Brain microvascular endothelial cell (primary cell): ENCODE results near the gene PSTPIP1.

ENCODE experiments used
- DNase-seq: peaks from one replicate; pipeline ENCODE4 v3.0.0-alpha.2; 2020
- H3K27ac ChIP-seq: fragments of 250-450 bp; sonication (Bioruptor Pico); 2 replicates; pipeline ENCODE4 v1.5.1; 2020; ENCODE audit warnings: mild to moderate bottlenecking, moderate library complexity
- H3K27me3 ChIP-seq: fragments of 250-450 bp; sonication (Bioruptor Pico); replicated peaks from 2 replicates; pipeline ENCODE4 v1.5.1; 2020; ENCODE audit warnings: mild to moderate bottlenecking
- H3K36me3 ChIP-seq: fragments of 250-450 bp; sonication (Bioruptor Pico); replicated peaks from 2 replicates; pipeline ENCODE4 v1.5.1; 2020; ENCODE audit warnings: mild to moderate bottlenecking
- H3K4me3 ChIP-seq: 2 replicates; pipeline ENCODE4 v1.5.1; 2011; ENCODE audit warnings: low read depth, mild to moderate bottlenecking, control low read depth, low read length, moderate library complexity
- CTCF ChIP-seq: IDR thresholded peaks from 2 replicates; pipeline ENCODE4 v1.5.1; 2011; ENCODE audit warnings: low read depth, mild to moderate bottlenecking, moderate library complexity, low read length, control low read depth, inconsistent platforms; ENCODE audit errors: missing control alignments
- in situ Hi-C: cut with HindIII; loops from 2 replicates; pipeline ENCODE4 v1.10.0; 2017; ENCODE audit warnings: low sequenced_read_pairs, low pct_ligation_motif_present

Gene PSTPIP1

GRCh38 chr15:77074350-77074749 lies 79.4 kb downstream of the PSTPIP1 start:
- in situ Hi-C loops = no loop called here
- Histone ChIP-seq H3K4me3 (no peak overlapping the region), H3K27me3 (no peaks in the 10 kb centered on the region), H3K27ac (no peak overlapping the region), H3K36me3 (no peaks in the 10 kb centered on the region)
- DNase-seq = no peak
- no peak for TF ChIP-seq CTCF

- in situ Hi-C loops = no loop called here
- H3K27me3 ChIP-seq = no peaks in the 10 kb centered on the region
Measured at GRCh38 chr15:77075528-77075927, 80.6 kb downstream of the PSTPIP1 start.

GRCh38 chr15:77076323-77076915 lies 81.5 kb downstream of the PSTPIP1 start:
- H3K4me3 ChIP-seq = no peak overlapping the region
- in situ Hi-C loops = no loop called here

More at GRCh38 chr15:77075528-77075927, 80.6 kb downstream of the PSTPIP1 start:
- DNase-seq = no peak
- H3K4me3 ChIP-seq = no peak overlapping the region
- no peak overlapping the region for H3K27ac ChIP-seq
- no peak for TF ChIP-seq CTCF
- no peaks in the 10 kb centered on the region for H3K36me3 ChIP-seq

GRCh38 chr15:77081971-77082370 lies 87.0 kb downstream of the PSTPIP1 start:
- no peaks in the 10 kb centered on the region for H3K27me3 ChIP-seq
- H3K4me3 ChIP-seq = no peak overlapping the region
- H3K36me3 ChIP-seq = no peaks in the 10 kb centered on the region
- no peak for DNase-seq
- in situ Hi-C loops = no loop called here
- no peak for TF ChIP-seq CTCF
- H3K27ac ChIP-seq = no peak overlapping the region

More at GRCh38 chr15:77076323-77076915, 81.5 kb downstream of the PSTPIP1 start:
- DNase-seq = no peak
- no peaks in the 10 kb centered on the region for H3K36me3 ChIP-seq
- no peak overlapping the region for H3K27ac ChIP-seq
- TF ChIP-seq CTCF = no peak
- H3K27me3 ChIP-seq = no peaks in the 10 kb centered on the region

- Histone ChIP-seq H3K4me3 (peak overlapping the region; percentile 37), H3K36me3 (no peaks in the 10 kb centered on the region), H3K27me3 (no peaks in the 10 kb centered on the region), H3K27ac (no peak overlapping the region)
- in situ Hi-C loops = no loop called here
- TF ChIP-seq CTCF = no peak
- peak; percentile 23 for DNase-seq
Measured at GRCh38 chr15:77083381-77084160, 88.6 kb downstream of the PSTPIP1 start.
